HG02642 (cell line): ENCODE data around the gene KRTAP10-1.
"Not testable (repeated sequence)": the region's sequence is repeated elsewhere in the genome, so short reads cannot be mapped to it uniquely, and the experiment has no call there.

Source experiments
- ATAC-seq: cut with Tn5 transposase; IDR thresholded peaks from one replicate; pipeline ENCODE4 v1.9.1; 2021; ENCODE audit warnings: mild to moderate bottlenecking; ENCODE audit not compliant: unreplicated experiment, poor library complexity

The KRTAP10-1 gene

GRCh38 chr21:44539991-44540666 lies at the start of gene KRTAP10-1:
Gene KRTAP10-1 (minus strand): TSS chr21:44540195. CDS start chr21:44540150, 45 bp downstream.
- ATAC-seq: no peak

DNA sequence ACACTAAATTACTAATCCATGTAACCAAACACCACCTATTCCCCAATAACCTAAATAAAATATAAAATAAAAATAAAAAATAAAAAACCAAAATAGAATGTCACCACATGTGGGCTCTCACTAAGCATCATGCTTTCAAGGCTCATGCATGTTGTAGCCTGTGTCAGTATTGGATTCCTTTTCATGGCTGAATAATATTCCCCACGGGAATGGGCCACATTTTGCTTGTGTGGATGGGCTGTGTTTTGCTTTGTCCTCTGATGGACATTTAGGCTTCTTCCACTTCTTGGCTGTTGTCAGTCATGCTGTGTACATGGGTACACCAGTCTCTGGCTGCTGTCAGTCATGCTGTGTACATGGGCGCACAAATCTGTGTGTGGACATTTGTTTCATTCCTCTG lies 49.1 kb upstream of the KRTAP10-1 start:
- no peak for ATAC-seq

GRCh38 chr21:44585892-44586291 lies 45.9 kb upstream of the KRTAP10-1 start:
- no peak for ATAC-seq

GRCh38 chr21:44583800-44584147 lies 43.8 kb upstream of the KRTAP10-1 start:
- no peak for ATAC-seq

- ATAC-seq: no peak
These were observed 43.2 kb upstream of the KRTAP10-1 start for GRCh38 chr21:44583089-44583799.

GRCh38 chr21:44582055-44582454 lies 42.1 kb upstream of the KRTAP10-1 start:
- ATAC-seq: no peak

GRCh38 chr21:44581158-44581557 lies 41.2 kb upstream of the KRTAP10-1 start:
- no peak for ATAC-seq

GRCh38 chr21:44580231-44580821 lies 40.3 kb upstream of the KRTAP10-1 start, which contains the start of gene KRTAP10-5:
Gene KRTAP10-5 (minus strand): TSS chr21:44580604. CDS start chr21:44580578, 26 bp downstream.
- ATAC-seq: not testable (repeated sequence)

GRCh38 chr21:44579833-44580144 lies 39.8 kb upstream of the KRTAP10-1 start:
- no peak for ATAC-seq

- ATAC-seq: no peak
These were observed 39.2 kb upstream of the KRTAP10-1 start for GRCh38 chr21:44579056-44579832.

GRCh38 chr21:44578371-44579055 lies 38.5 kb upstream of the KRTAP10-1 start:
- ATAC-seq: no peak

DNA sequence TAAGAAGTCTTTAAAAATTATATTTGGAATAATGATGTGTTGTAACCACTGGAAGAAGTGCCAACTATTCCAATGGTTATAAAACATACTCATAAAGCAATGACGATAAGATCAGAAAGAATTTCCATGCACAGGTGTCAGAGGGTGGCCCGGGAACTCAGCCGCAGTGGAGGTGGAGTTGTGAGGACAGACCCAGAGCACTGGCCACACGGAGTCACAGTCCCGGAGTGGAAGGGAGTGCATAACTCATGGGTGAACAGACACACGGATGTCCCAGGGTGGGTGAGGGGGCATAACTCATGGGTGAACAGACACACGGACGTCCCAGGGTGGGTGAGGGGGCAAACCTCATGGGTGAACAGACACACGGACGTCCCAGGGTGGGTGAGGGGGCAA lies 36.0 kb upstream of the KRTAP10-1 start:
- no peak for ATAC-seq

DNA sequence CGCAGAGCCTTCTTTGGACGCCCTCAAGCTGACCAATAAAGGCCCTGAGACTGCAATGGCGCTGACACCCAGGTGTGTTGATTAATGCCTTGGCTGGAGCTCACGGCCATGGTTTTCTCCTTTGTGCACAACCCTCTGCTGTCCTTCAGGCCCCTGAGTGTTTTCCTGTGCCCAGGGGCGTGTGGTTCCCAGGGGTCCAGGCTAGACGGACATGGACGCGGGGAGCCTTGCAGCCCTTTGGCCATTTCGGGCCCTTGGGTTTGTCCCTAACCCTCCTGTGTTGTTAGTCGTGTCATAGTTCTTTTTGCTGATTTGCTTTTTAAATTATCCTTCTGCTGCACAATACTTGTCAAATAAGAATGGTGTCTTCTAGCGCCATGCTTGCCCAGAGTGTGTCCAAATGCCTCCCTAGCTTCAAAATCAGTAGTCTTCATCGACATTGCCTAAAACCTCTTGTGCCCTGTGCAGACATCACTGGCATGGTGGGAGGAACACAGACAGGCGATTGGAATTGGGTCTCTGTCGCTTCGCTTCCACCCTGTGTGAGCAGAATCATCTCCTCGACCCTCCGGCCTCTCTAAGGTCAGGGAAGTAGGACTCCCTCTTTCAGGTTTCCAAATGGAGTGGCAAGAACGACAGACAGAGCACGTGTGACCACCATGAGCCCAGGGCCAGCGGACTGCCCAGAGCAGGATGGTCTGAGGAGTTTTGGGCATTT lies 35.5 kb upstream of the KRTAP10-1 start:
- no peak for ATAC-seq

- ATAC-seq: no peak
These were observed 34.7 kb upstream of the KRTAP10-1 start for GRCh38 chr21:44574457-44575306.

DNA sequence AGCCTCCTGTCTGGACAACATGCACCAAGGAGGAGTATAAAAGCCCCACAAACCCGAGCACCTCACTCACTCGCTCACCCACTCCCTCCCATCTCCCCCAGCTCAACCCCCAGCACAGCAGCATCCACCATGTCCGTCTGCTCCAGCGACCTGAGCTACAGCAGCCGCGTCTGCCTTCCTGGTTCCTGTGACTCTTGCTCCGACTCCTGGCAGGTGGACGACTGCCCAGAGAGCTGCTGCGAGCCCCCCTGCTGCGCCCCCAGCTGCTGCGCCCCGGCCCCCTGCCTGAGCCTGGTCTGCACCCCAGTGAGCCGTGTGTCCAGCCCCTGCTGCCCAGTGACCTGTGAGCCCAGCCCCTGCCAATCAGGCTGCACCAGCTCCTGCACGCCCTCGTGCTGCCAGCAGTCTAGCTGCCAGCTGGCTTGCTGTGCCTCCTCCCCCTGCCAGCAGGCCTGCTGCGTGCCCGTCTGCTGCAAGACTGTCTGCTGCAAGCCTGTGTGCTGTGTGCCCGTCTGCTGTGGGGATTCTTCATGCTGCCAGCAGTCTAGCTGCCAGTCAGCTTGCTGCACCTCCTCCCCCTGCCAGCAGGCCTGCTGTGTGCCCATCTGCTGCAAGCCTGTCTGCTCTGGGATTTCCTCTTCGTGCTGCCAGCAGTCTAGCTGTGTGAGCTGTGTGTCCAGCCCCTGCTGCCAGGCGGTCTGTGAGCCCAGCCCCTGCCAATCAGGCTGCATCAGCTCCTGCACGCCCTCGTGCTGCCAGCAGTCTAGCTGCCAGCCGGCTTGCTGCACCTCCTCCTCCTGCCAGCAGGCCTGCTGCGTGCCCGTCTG lies 33.8 kb upstream of the KRTAP10-1 start, which contains the start of gene KRTAP10-4:
KRTAP10-4 (plus strand) TSS at position 100 of the 827 bp plus-strand sequence; CDS start at position 130, 30 bp downstream.
- not testable (repeated sequence) for ATAC-seq

DNA sequence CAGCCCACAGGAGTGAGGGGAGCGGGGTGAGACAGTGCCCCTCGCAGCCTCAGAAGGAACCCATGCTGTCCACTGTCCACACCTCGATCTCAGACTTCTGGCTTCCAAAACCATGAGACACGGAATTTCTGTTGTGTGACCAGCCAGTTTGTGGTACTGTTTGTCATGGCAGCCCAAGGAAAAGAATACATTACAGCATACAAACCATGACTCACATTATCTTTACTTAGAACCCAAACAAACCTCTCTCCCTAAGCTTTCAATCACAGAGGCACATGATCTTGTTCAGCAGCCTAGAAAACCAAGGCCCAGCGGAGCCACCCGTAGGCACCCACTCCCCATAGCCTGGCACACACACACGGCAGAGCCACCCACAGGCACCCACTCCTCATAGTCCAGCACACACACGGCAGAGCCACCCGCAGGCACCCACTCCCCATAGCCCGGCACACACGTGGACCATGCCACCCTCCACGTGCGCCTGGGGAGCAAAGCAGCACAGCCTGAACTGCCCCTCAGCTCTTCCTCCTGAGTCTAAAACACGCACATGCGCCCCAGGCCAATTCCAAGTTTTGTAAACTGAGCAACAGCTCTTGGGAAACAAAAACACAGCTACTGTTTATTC lies 33.1 kb upstream of the KRTAP10-1 start:
- ATAC-seq: no peak
